Measurements from ENCODE around the gene FIP1L1.

FIP1L1 gene

DNA sequence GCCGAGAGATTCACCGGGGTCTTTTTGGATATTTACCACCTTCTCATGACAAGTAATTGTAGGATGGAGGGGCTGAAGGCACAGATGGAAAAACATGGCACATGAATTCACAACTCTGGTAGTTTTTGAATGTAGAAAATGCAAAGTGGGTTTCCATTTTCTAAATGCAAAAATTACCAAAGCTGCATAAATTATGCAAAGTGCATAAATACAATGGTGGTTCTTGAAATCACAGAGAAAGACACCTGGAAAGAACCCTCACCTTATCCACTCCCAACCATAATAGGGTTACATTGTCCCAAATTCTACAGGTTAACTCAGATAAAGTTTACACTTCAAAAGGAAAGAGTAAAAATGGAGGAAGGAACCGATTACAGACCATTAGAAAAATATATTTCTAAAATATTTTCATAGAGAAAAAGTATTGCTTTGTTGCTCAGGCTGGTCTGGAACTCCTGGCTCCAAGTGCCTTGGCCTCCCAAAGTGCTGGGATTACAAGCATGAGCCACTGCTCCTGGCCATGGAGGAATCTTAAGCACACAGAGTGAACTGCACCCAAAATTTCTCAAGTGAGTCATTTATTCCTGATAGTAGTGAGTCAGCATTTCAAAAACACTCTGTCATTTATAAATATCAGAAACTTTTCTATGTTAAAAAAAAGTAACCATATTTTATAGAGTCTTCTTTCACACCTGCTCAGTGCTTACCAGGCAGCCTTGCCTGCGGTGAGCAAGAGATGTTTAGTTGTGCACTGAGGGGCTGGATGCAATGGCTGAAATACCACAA, 101.4 kb downstream of the FIP1L1 start:
- TF ChIP-seq GATA2 (IDR thresholded peaks at IDR 0.05; ENCODE audit: low read depth, low read length) (no peak), GATA3 (IDR thresholded peaks at IDR 0.05; ENCODE audit: low read depth, low read length) (no peak)

GRCh38 chr4:53479736-53480525, 102.5 kb downstream of the FIP1L1 start:
- no peak for TF ChIP-seq GATA3 (IDR thresholded peaks at IDR 0.05; ENCODE audit: low read depth, low read length)
- no peak for TF ChIP-seq GATA2 (IDR thresholded peaks at IDR 0.05; ENCODE audit: low read depth, low read length)

GRCh38 chr4:53480909-53481308, 103.5 kb downstream of the FIP1L1 start:
- no peak for TF ChIP-seq GATA3 (IDR thresholded peaks at IDR 0.05; ENCODE audit: low read depth, low read length)
- TF ChIP-seq GATA2 (IDR thresholded peaks at IDR 0.05; ENCODE audit: low read depth, low read length), result no peak

DNA sequence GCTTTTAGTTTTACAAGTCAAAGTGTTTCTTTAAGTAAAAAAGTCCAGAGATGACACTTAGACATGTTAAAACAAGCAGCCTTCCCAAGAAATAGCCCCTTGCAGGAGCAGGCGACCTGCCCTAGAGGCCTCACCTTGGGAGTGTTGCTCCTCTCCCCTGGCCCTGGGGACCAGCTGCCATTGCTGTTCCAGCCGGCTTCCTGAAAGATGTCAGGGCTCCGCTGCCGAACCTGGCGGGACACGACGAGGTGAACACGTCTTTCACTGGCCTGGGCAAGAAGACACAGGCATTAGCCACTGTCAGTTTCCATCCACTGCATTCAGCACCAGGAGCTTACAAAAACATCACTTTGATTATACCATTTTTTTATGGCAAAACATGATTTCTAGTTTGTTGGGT, 104.1 kb downstream of the FIP1L1 start:
- TF ChIP-seq GATA3 (IDR thresholded peaks at IDR 0.05; ENCODE audit: low read depth, low read length) (no peak), GATA2 (IDR thresholded peaks at IDR 0.05; ENCODE audit: low read depth, low read length) (no peak)

GRCh38 chr4:53483250-53483649, 105.8 kb downstream of the FIP1L1 start:
- no peak for TF ChIP-seq GATA3 (IDR thresholded peaks at IDR 0.05; ENCODE audit: low read depth, low read length)
- no peak for TF ChIP-seq GATA2 (IDR thresholded peaks at IDR 0.05; ENCODE audit: low read depth, low read length)

- TF ChIP-seq GATA2 (IDR thresholded peaks at IDR 0.05; ENCODE audit: low read depth, low read length), result no peak
- no peak for TF ChIP-seq GATA3 (IDR thresholded peaks at IDR 0.05; ENCODE audit: low read depth, low read length)
Measured at GRCh38 chr4:53484911-53485657, 107.6 kb downstream of the FIP1L1 start.

DNA sequence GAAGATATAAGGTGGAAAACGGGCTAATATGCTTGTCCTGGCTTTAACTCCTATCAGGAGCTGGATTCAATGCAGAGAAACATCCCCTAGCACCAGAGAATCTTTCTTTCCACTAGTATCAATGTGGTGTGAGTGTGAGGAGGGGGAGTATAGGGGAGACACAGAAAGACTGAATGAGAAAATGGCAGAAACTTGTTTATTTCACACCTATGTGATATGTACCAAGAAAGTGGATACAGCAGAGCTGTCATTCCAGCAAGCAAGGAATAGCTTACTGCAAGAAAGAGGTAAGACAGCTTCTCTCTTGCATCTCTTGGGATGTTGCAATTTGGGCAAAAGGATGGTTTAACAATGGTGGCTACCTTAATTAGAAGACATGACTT, 108.2 kb downstream of the FIP1L1 start:
- no peak for TF ChIP-seq GATA2 (IDR thresholded peaks at IDR 0.05; ENCODE audit: low read depth, low read length)
- TF ChIP-seq GATA3 (IDR thresholded peaks at IDR 0.05; ENCODE audit: low read depth, low read length), result no peak

GRCh38 chr4:53487766-53488165, 110.3 kb downstream of the FIP1L1 start:
- TF ChIP-seq GATA2 (IDR thresholded peaks at IDR 0.05; ENCODE audit: low read depth, low read length) (no peak), GATA3 (IDR thresholded peaks at IDR 0.05; ENCODE audit: low read depth, low read length) (no peak)

DNA sequence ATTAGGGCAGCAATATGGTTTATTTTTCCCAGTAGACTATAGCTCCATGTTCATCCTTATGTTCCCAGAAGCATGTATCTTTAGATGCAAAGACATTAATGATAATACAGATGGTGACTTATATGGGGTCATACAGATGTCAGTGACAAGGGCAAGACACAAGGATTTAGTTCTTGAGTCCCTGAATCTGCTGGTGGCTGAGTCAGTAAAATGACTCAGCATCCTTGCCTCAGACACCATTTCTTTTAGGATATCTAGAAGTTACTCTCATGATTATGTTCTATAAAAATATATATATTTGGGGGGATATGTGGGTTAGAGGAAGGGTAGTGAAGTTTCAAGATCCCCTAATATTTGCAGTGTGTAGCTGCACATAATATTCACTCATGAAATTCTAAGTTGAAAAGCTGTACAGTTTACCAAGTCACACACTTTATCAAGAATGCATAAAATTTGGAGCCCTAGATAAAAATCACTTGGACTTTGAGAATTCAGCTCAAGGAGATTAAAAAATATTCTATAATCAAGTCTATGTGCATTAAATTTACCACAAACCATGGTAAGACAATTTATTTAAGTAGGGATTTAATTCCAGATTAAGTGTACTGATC, 111.9 kb downstream of the FIP1L1 start:
- TF ChIP-seq GATA3 (IDR thresholded peaks at IDR 0.05; ENCODE audit: low read depth, low read length) (no peak), GATA2 (IDR thresholded peaks at IDR 0.05; ENCODE audit: low read depth, low read length) (no peak)

GRCh38 chr4:53490161-53490956, 112.9 kb downstream of the FIP1L1 start:
- TF ChIP-seq GATA3 (IDR thresholded peaks at IDR 0.05; ENCODE audit: low read depth, low read length) (no peak), GATA2 (IDR thresholded peaks at IDR 0.05; ENCODE audit: low read depth, low read length) (no peak)

DNA sequence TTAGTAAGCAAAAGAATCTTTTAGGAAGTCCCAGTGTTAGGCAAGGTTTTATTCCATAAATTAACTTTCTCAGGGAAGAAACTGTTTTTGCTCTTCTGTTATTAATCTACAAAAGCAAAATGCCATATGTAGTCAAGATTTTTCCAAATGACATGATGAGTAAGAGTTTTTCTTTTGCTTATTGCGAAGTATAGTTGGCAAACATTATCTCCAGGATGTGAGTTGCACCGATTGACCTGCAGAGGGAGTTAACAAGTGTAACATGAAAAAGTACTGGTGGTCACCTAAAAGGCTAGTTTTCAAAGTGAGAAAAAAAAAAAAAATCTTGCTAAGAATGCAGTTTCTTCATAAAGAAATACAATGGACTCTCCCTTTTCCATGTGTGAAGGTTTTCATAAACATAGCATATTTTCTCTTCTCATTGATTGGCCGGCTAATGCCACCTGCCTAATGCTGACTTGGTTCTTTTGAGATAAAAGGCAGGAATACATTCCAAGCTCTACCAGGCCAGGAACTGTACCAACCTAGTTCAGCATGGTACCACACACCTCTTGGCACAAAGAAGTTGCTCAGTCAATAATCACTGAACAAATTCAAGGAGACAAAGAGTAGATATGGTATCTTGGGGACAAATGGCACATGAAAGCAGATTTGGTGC, 113.7 kb downstream of the FIP1L1 start:
- TF ChIP-seq GATA2 (IDR thresholded peaks at IDR 0.05; ENCODE audit: low read depth, low read length) (no peak), GATA3 (IDR thresholded peaks at IDR 0.05; ENCODE audit: low read depth, low read length) (no peak)

DNA sequence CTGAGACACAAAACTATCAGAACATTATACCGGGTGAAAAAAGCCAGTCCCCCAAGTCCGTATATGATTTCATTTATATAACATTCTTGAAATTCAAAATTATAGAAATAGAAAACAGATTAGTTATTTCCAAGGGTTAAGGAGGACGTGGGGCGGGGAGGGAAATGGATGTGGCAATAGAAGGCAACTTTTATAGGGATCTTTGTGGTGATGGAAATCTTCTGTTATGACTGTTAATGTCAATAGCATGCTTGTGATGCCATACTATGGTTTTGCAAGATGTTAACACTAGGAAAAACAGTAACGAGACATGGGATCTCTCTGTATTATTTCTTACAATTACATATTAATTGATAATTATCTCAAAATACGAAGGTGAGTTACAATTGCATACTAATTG, 117.4 kb downstream of the FIP1L1 start:
- TF ChIP-seq GATA2 (IDR thresholded peaks at IDR 0.05; ENCODE audit: low read depth, low read length), result no peak
- no peak for TF ChIP-seq GATA3 (IDR thresholded peaks at IDR 0.05; ENCODE audit: low read depth, low read length)

Measured in SH-SY5Y (cell line).